ENCODE data around the gene KAT6B.

DNA sequence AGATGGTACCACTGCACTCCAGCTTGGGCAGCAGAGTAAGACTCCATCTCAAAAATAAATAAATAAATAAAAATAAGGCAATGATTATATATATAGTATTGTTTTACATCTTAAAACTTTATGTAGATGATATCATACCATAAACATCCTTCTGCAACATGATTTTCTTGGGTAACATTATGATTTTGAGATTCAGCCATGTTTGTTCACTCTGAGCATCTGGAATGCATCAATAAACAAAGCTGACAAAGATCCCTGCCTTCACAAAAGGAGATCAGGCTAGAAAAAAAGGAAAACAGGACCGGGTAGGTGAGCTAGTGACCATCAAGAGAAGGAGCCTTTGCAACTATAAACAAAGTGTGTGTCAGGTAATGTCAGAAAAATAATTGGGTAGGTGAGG, 31.9 kb upstream of the KAT6B start:
- TF ChIP-seq CTCF (IDR thresholded peaks at IDR 0.05) (no peak), POLR2A (IDR thresholded peaks at IDR 0.05) (no peak), POLR2AphosphoS5 (IDR thresholded peaks at IDR 0.05; ENCODE audit: insufficient read depth in 1 of 2, low read depth in 1 of 2) (no peak)

Measured in vagina (tissue), 2 donors.